ENCODE results near the gene TMEM178B. TPM values are rescaled to one million over a fixed set of nuclear protein-coding genes. Genes with fewer than 3 reads are reported as not detected.

Gene TMEM178B
- total and polyA plus RNA-seq, 2 of the 13 experiments (the other 11 are each of a cell fraction or from before 2014, with no cell fraction given), result 0.01 to 0.02 TPM

- peaks cover 0 to 7% of the 10 kb centered on the region in 2 experiments; a peak in 1 of 5 replicates for H3K27me3 ChIP-seq (ENCODE audit: control insufficient read depth in 1 of 2, insufficient read depth in 2 of 2, low read length in 2 of 2)
- no peaks in the 10 kb centered on the region for H3K4me1 ChIP-seq (ENCODE audit: insufficient read depth, low read length)
- FAIRE-seq, result no peak
- no peaks in the 10 kb centered on the region for H4K20me1 ChIP-seq (ENCODE audit: insufficient read depth, low read length)
- no peak overlapping the region for H2AFZ ChIP-seq (ENCODE audit: low read length)
- no peak for ATAC-seq
- H3K4me3 ChIP-seq (replicated peaks in 1 of 3; ENCODE audit: insufficient read depth in 1 of 3, low read depth in 2 of 3, low read length in 3 of 3), result no peak overlapping the region
- no TSS peak for BruUV-seq (replicated peaks)
- intact Hi-C loops (cut with micrococcal nuclease; ENCODE audit: unreplicated experiment) (no loop called here), in situ Hi-C loops (cut with HindIII; ENCODE audit: extremely low pct_ligation_motif_present, low pct_unique_long_range_greater_than_20kb) (no loop called here)
- WGBS (ENCODE audit: low lambda C conversion rate), result 40% methylated on average over 2 of the region's 2 CpGs
- no peak for DNase-seq (ENCODE audit: low spot score)
- H3K9me3 ChIP-seq (ENCODE audit: low read length), result no peaks in the 10 kb centered on the region
- no peaks in the 10 kb centered on the region for H3K36me3 ChIP-seq (replicated peaks in 1 of 2; ENCODE audit: control insufficient read depth in 1 of 2, insufficient read depth in 2 of 2, low read length in 2 of 2)
- TF ChIP-seq MTA1 (CRISPR knock-in tag; IDR thresholded peaks at IDR 0.05; ENCODE audit: borderline replicate concordance), result no peak
- TF ChIP-seq RXRB (CRISPR knock-in tag; IDR thresholded peaks at IDR 0.05; ENCODE audit: borderline replicate concordance), result no peak
- no peak for TF ChIP-seq THAP7 (CRISPR knock-in tag; IDR thresholded peaks at IDR 0.05)
- no peak for TF ChIP-seq ZNF598 (CRISPR knock-in tag; IDR thresholded peaks at IDR 0.05; ENCODE audit: borderline replicate concordance)
- no peak for TF ChIP-seq CBFB (CRISPR knock-in tag; IDR thresholded peaks at IDR 0.05)
- TF ChIP-seq ZNF883 (CRISPR knock-in tag; IDR thresholded peaks at IDR 0.05; ENCODE audit: not compliant biosample characterization), result no peak
- no peak for TF ChIP-seq LRRFIP1 (CRISPR knock-in tag; conservative IDR thresholded peaks at IDR 0.05)
- no peak for TF ChIP-seq SIN3A (IDR thresholded peaks at IDR 0.05; ENCODE audit: borderline replicate concordance, low read depth, low read length)
- TF ChIP-seq GATA4 (IDR thresholded peaks at IDR 0.05; ENCODE audit: borderline replicate concordance, low read depth), result no peak
- TF ChIP-seq U2AF1 (optimal IDR thresholded peaks at IDR 0.05; ENCODE audit: low read depth, low read length), result no peak
- TF ChIP-seq CENPX (CRISPR knock-in tag; IDR thresholded peaks at IDR 0.05), result no peak
- TF ChIP-seq ZFP90 (CRISPR knock-in tag; IDR thresholded peaks at IDR 0.05; ENCODE audit: borderline replicate concordance), result no peak
- no peak for TF ChIP-seq ZXDC (CRISPR knock-in tag; IDR thresholded peaks at IDR 0.05)
- TF ChIP-seq REST (IDR thresholded peaks at IDR 0.05; ENCODE audit: borderline replicate concordance in 1 of 2, low read depth in 1 of 2, low read length in 2 of 2), result no peak
- no peak for TF ChIP-seq SALL1 (CRISPR knock-in tag; IDR thresholded peaks at IDR 0.05)
- TF ChIP-seq KAT2B (IDR thresholded peaks at IDR 0.05; ENCODE audit: borderline replicate concordance, low read depth, low read length), result no peak
- no peak overlapping the region for H3K27ac ChIP-seq (ENCODE audit: extremely low read length, insufficient read depth, low read length)
- ChIA-PET CTCF (ENCODE audit: low intra/inter-chr PET ratio, low total read pairs) (no interaction called here), POLR2A (no interaction called here)
- no peak overlapping the region for H3K9ac ChIP-seq (ENCODE audit: insufficient read depth, low read depth, low read length)
- no peak overlapping the region for H3K4me2 ChIP-seq (ENCODE audit: low read depth, low read length)
- H3K79me2 ChIP-seq (ENCODE audit: insufficient read depth, low read length), result no peaks in the 10 kb centered on the region
Measured at GRCh38 chr7:141122736-141123135, 48.9 kb downstream of the TMEM178B start.

All from HepG2 (cell line).